GM12872 (cell line): ENCODE data around the gene TPPP.

Experiments used
- CTCF ChIP-seq: IDR thresholded peaks from 3 replicates; pipeline ENCODE4 v1.5.1; 2011; ENCODE audit warnings: low read depth, mild to moderate bottlenecking, low read length, moderate library complexity; ENCODE audit not compliant: insufficient read depth

TPPP gene

DNA sequence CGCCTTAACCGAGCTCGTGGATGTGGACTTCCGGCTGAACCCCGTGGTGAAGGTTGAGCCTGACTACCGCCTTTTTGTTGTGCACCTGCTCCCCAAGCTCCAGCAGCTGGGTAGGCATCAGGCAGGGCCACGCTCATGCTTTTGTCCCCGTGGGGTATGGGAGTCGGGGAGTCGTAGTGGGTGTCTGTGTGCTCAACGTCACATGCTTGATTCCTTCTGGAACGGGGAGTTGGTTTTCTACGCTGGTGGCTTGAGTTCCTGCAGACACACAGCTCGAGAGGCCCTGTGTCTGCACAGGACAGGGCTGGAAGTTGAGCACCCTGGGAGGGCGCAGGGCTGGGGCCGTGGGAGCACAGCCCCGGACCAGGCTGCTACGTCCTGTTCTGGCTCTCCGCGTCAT is 73.0 kb downstream of the TPPP start:
- no peak for TF ChIP-seq CTCF

- no peak for TF ChIP-seq CTCF
Observed at GRCh38 chr5:619444-619843, 73.7 kb downstream of the TPPP start.

DNA sequence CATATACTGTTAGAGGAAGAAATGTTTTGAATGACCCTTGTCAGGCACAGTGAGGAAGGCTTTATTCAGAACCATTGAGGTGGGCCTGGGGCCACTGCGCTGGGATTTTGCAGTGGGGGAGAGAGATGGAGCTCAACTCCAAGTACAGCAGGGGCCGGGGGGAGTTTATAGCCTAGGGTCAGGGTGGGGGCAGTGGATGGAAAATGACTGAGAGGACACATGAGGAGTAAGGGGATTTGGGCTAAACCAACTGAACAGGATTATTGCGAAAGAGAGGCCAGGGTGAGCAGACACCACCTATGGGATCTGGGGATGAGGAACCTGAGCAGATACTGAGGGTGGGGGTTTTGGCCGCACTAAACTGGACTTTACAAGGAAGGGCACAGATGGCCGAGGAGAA is 74.7 kb downstream of the TPPP start:
- no peak for TF ChIP-seq CTCF

DNA sequence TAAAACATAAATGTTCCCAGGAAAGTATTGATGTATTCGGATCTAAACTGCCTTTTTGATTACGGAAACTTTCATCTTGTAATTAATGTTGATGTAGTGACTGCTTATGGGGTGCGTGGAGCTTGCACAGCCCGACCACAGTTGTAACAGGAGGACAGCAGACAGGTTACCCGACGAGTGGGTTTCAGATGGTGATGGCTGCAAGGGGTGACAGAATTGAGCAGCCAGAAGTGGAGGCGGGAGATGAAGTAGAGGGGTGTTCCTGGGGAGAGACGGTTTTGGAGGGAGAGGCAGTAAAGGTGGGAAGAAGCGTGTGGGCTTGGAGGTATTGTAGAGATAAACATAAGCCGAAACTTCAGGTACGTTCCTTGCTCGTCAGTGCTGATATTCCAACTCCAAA is 75.3 kb downstream of the TPPP start:
- no peak for TF ChIP-seq CTCF

DNA sequence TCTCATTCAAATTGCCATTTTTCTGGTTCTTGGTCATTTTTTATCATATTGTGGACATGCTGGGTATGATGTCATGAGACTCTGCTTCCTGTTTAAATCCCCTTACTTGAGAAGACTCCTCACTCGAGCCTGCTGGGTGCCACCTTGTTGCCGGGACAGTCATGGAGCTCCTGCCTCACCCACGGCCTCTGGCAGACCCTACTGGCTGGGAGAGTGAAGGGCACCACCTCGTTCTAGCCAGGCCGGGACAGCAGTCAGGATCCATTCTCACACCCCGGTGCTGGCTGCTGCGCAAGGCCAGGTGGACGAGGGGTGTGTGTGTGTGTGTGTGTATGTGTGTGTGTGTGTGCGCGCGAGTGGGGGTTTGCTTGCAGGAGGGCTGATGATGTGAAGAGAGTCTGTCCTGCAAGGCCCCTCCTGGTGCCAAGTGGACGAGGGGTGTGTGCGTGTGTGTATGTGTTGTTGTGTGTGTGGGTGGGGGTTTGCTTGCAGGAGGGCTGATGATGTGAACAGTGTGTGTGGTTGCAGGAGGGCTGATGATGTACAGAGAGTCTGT is 76.6 kb downstream of the TPPP start:
- no peak for TF ChIP-seq CTCF

DNA sequence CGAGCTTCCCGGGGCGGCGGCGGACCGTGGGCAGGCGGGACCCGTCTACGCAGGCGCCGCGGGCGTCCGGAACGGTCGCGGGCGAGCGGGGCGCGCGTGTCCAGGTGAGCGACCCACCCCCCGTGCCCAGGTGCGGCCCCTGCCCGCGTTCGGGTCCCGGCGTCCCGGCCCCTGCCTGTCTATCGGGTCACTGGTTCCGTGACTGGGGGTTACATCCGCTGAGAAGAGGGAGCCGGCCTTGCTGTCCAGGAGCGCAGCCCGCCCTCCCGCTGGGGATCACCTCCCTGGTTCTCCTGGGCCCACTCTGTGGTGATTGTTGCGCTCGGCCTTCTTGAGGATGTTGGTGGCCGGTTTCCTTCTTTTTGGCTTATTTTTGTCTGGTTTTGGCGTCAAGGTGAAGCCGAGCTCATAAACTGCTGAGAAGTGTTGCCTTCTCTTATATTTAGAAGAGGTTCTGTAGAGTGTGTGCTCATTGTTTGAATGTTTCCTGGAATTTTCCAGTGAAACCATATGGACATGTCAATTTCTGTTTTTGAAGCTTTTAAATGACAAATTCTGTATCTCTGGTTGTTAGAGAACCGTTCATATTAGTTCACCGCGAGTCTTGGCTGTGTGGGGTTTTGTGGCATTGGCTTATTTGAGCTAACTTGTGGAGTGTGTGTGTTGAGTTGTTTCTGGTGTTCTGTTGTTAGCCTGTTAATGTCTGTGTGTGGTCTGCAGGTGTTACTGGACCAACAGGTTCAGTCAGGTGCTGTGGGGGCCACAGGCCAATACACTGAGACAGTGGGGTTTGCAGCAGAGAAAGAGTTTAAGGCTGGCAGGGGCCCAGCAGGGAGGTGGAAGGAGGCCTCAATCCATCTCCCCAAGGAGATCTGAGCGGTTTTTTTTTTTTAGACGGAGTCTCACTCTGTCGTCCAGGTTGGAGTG is 80.4 kb downstream of the TPPP start:
- no peak for TF ChIP-seq CTCF

DNA sequence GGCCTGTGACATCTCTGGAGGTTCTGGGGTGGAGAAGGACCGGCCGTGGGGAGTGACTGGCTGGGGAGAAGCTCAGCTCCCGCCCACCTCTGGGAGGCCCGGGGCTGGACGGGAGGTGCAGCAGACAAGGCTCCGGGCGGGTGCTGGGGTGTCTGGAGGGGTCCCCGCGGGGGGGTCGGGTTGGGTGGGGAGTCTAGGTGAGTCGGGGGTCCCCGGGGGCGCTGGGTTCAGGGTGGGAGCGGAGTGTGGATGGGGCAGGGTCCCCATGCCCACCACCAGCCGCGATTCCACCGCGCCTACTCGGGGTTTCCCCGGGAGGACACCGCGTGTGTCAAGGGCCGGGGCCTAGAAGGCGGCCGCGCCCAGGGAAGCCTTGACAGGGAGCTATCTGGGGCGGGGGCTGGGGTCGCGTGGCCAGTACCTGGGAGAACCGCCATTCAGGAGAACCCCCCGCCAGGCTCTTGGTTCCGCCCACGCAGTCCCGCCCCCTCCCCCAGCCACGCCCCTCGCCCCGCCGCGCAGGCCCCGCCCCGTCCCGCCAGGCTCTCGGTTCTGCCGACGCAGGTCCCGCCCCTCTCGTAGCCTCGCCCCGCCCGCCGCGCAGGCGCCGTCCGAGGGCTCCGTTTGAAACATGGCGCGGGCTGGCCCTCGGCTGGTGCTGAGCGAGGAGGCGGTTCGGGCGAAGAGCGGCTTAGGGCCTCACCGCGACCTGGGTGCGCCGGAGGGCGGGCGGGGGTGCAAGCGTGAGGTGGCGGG is 81.2 kb downstream of the TPPP start, which contains the start of gene CEP72:
Gene CEP72, plus strand, starts transcription at position 610 of the 756 bp plus-strand sequence. Its CDS starts 22 bp downstream, at position 632.
- TF ChIP-seq CTCF: no peak
